DMS153 (cell line): ENCODE data around the gene C5orf47.
A peak's percentile ranks its signal among the peaks of the same experiment; 100 is the strongest.

Experiments
- DNase-seq: peaks from one replicate; lab custom pipeline; 2025; lab: John Stamatoyannopoulos, UW

C5orf47 gene

DNA sequence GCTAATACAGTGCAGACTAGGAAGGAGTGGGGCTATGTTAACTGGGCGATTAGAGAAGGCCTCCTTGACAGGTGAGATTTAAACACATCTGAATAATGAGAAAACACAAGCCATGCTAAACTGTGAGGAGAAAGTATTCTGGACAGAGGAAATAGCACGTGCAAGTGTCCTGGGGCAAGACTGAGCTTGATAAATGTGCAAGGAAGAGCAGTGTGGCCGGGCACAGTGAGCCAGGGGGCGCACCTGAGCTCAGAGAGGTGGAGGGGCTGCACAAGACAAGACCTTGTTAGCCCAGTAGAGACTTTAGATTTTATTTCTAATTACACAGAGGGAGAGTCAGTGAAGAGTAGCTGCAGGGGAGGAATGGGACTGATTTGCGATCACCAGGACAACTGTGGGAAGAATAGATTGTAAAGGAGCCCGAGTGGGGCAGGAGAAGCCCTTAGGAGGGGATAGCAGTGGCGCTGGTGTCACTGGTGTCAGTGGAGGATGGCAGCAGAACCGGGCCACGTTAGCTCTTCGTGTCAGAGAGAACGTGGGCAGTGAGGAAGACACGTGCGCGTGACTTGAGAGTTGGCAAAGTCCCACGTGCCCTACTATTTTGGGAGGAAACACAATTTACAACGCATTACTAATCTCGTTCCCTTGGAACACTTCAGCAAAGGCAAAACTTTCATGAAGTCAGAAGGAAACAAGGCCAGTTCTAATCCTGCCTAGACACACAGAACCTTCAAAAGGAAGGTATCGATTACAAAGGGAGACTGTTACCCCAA lies 17.9 kb upstream of the C5orf47 start:
- no peak for DNase-seq

DNA sequence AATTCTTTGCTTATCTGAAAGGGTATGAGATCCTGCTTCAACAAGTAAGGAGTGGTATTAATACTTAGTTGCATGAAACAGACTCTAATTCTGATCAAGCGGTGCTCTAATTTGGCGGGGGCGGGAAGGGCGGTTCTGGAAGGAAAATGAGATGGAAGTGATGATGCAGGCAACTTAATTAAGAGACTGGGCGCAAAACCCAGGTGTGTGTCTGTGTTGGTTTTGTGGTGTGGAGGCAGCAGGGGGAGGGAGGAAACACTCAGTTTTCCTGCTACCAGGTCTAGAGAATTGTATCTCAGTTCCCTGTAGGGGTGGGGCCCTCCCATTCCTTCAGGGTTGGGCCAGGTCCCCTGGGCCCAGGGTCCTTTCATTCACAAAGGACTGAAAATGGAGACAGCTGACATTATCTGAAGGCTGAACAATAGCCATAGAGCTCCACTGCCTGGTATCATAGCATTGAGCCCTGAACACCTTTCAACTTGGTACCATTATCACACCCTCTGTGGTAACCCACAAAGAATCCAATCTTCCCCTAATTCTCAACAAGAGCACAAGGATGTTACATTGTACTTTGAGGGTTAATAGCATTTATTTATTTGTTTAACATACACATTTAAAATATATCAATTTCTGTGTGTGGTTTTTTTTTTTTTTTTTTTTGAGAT lies 17.2 kb upstream of the C5orf47 start:
- DNase-seq, result no peak

DNA sequence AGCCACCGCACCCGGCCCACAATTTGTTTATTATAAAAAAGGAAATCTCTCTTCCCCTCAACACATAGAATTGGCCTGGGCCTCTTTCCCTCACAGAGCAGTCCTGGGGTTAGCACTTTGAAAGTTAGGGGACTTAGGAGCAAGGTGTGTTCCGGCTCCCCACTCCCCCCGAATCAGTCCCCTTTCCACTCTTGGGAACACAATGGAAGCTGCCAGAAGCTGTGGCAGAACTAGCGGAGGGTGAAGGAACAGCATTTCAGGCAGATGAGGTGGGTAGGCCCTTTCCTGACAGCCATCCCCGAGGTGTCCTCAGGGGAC lies 16.4 kb upstream of the C5orf47 start:
- DNase-seq, result no peak

DNA sequence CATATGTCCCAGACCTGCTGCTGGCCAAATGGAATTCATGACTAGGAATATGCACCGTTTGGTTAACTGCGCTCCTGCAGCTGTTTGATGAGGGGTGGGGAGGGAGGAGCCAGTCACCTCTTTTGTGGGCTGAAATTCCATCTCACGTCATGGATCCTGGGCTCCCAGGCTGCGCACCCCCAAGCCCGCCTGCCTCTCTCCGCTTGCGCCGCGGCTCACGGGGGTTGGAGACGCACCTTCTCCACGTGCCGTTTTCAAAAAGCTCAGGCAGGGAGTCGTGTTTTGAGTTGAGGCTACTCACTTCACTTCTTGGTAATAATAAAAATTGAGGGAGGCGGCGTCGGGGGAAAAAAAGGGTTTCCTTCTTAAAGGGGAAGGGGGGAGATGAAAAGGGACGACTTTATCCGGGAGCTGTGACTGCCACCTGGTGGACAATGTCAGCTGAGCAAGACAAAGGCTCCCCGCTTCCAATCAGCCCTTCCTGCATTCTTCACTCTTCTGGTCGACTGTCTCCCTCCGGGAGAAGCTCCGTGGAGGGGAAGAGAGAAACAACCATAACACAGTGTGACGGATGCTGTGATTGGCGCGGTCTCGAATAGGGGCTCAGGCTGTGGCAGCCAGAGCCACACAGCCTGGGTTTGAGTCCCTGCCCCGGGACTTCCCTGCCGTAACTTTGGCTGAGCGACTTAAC lies 15.9 kb upstream of the C5orf47 start:
- no peak for DNase-seq

DNA sequence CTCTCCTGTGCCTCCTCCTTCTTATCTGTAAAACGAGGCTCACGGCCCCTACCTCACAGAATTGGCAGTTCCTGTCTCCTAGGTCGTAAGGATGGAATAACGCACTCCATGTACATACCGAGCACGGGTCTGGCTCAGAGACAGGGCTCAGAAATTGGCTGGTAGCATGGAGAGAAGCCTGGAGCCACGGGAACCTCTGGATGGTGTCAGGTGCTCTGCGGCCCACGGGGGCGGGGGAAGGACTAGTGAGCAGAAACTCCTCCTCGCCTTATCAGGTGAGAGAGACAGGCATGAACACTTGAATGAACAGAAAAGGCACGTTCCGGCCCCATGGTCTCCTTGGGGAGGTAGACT lies 15.4 kb upstream of the C5orf47 start:
- no peak for DNase-seq

DNA sequence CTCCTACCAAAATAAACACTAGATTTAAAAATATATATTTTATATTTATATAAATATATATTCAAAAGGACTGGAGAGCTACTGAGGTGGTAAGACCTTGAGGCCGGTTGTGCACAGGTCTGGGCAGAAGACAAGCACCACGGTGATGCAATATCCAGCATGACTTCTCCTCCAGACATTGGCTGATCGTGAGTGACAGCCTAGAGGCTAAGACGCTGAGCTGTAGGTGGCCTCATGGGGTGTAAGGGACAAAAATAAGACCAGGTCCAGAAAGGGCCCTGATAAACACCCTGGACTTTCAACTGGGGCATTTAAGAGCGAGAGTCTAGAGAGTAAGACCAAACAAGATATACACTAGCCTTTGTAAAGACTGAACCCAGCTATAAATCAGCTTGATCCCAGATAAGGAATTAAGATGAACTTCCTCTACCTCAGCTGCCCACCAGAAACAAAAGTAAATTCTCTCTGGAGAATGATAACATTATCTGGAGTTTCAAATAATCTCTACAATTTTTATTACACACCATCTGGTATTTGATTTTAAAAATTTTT lies 14.2 kb upstream of the C5orf47 start:
- DNase-seq, result no peak

DNA sequence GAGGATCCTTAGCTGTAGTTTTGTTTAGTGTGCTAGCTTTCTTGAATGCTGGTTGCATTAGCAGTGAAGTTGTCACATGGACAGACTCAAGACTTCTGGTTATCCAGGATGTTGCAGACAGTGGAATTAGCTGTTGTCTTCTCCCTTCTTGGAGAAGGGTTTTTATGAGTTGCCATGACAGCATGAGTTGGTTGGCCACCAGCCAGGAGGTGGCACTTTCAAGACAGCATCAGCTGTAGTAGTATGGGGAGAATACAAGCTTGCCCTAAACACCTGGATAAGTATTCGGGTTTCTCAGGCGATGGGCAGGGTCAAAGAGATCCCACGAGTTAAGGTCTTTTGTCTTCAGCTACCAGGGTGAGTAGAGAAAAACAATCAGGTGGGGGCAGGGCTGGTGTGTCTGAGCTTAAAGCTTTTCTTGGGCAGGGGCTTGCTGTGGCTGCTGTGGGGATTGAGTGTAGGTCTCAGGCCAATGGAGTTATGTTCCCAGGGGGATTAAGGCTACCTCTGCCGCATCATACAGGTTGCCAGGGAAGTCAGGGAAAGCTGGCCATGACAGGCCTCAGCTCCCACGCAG lies 7.7 kb upstream of the C5orf47 start:
- DNase-seq, result no peak

DNA sequence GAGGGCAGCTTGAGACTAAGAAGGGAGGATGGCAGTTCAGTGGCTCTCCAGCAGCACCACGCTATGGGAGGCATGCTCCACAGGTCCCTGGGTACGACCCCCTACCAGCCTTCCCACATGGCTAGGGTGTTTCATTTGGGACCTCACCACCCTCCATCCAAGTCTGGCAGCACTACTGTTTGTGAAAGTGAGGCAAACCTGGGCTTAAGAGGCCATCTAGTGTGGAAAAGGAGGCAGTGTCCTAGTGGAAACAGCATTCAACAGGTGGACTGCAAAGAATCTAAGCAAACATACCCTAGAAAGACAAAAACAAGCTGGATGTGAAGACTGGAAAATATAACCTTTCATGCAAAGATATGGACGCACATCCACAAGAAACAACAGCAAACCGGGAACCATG lies 4.8 kb upstream of the C5orf47 start:
- no peak for DNase-seq

DNA sequence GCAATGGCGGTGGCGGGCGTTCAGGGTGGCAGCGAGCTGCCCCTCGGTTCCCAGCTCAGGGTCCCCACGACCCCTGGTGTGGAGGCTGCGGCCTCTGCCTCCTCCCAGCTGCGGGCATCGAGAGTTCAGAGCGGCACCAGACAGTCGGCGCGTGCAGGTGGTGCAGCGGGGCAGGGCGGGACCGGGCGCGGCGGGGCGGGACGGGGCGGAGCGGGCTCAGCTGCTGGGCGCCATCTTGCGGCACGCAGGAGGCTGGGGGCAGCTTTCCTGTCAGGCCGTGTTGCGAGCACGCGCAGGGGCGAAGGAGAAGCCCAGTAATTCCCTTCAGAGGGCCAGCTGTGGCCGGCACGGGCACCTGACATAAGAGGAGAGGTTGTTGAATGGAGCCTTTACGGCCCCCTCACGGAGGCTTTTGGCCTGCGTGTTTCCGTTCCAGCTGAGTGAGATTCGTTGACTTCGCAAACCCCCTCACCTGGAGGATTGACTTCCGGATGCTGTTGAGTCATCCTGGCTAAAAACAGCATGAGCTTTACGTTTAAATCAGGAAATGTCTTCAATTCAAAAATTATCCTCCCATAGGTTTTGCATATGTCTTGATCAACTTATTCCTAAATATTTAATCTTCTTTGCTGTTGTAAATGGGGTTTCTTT lies 587 bp downstream of the C5orf47 start:
- no peak for DNase-seq

DNA sequence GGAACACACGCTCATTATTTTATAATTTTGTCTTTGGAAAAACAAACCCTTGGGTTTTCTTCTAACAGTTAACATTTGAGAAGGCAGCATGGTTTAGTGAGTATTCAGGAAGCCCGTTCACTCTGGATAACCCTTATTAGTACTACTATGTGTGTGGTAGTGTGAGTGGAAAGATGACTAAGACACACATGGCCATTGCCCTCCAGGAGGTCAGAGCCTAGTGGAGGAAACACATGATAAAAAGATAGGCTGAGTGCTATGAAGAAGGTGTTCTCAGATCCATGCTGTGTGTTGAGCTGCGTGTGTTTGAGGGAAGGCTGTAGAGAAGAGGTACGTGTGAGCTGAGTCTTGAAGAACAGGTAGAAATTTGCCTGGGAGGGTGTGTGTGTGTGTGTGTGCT lies 8.4 kb downstream of the C5orf47 start:
- no peak for DNase-seq

DNA sequence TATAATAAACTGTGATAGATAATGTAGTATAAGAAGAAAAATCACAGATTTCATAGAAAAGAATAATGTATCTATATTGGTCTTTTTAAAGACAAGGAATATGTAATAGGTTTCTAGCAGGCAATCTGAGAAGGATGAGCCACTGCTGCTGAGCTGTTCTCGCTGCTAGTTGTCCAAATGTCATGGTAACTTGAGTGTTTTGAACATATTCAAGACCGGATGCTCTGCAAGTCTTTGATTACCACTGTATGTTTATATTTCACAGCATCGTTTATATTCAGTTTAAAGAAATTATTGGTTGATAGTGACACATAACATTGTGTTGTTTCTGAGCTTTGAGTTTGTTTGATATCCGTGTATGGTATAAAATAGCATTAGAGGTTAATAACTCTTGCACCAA lies 9.6 kb downstream of the C5orf47 start:
- DNase-seq, result no peak

DNA sequence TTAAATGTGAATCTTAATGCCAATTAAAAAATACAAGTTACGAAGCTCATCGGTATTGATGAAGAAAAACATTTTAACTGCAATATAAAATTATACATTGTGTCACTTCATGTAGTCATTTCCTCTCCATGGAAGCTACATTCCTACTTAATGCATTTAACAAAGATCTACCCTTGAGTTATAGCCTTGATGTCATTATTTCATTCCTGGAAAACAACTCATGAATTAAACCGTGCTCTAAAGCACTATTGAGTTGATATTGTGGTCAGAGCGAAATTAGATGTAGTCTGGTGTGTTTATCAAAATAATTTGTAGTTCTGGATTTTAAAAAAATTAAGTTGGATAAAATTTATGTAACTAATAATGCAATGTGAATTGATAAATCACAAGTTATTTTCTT lies 11.1 kb downstream of the C5orf47 start:
- no peak for DNase-seq

DNA sequence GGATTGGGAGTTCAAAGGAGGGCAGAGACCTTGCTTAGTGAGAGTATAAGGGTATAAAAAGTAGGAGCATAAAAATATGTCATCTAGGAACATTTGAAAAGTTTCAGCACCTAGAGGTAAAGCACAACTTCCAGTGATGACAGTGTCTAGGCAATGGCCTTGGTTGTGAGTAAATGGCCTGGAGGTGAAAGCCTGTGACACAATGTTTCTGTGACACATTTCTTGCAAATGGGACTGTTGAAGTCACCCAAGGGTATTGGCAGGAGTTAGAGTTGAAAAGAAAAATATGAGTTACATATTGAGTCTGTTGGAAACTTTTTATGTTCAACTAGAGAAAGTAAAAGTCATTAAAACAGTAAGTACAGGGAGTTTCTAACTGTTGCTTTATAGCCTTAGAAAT lies 14.8 kb downstream of the C5orf47 start:
- no peak for DNase-seq

DNA sequence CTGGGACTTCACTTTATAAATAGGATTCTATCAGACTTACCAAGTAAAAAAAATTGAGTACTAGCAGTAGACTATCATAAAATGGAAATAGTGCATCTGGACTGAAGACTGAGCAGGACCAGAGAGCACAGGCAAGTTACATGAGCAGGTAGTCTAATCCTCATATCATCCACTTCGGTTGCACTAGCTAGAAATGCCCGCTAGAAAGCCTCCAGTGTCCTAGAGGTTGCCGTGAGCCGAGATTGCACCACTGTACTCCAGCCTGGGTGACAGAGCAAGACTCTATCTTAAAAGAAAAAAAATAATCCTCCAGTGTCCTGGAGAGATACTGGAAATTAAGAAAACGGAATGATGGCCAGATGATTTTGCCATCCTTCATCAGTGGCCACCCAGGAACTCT lies 20.0 kb downstream of the C5orf47 start:
- no peak for DNase-seq

DNA sequence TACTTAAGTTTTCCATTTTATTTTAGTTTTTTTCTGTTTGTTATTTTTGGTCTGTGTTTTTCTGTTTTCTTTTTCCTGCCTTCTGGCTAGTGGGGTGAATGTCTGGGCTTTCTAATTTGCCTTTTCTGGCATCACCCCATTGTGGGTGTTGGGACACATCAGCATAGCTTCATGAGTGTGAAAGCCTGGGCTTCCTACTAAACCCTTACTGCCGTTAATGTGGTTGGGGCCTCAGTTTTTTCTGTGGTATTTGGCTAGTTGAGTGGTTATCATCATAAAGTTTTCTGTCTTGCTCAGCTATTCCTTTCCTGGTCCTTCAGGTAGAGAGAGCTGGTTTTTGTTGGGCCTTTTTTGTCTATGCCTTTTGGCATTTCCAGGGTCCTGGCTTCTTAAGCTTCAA lies 21.4 kb downstream of the C5orf47 start:
- DNase-seq, result no peak

DNA sequence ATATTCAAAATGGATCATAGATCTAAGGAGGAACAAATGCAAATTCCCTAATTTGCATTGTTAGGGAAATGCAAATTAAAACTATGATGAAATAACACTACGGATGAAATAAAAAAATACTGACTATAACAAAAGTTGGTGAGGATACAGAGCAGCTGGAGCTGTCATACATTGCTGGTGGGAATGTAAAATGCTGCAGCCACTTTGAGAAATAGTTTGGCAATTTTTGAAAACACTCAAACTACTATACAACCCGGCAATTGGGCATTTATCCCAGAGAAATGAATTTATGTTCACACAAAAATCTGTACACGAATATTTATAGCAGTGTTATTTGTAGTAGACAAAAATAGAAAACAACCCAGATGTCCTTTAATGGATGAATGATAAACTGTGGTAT lies 22.5 kb downstream of the C5orf47 start:
- DNase-seq, result no peak

DNA sequence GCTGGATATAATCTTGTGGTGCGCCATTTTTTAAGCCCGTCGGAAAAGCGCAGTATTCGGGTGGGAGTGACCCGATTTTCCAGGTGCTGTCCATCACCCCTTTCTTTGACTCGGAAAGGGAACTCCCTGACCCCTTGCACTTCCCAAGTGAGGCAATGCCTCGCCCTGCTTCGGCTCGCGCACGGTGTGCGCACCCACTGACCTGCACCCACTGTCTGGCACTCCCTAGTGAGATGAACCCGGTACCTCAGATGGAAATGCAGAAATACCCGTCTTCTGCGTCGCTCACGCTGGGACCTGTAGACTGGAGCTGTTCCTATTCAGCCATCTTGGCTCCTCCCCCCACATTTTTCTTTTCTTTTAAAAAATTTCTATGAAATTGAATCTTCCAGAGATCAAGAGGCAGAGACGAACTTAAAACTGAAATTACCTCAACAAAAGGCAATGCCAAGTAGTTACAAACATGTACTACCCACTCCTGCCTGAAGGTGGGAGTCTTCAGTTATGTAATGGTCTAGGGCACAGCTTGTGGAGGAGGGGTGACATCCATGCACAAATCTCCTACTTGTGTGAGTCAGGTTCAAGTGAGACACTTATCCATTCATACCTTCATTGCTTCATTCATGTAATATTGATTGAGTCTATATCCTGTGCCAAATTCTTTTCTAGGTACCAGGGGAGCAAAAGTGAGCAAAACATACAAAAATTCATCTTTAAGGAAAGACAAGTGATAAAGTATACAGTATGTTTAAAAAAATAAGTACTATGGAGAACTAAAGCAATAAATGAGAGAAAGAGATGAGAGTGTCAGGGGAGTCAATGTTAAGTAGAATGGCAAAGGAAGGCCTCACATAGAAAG lies 31.3 kb downstream of the C5orf47 start:
- DNase-seq, result peak; percentile 49

DNA sequence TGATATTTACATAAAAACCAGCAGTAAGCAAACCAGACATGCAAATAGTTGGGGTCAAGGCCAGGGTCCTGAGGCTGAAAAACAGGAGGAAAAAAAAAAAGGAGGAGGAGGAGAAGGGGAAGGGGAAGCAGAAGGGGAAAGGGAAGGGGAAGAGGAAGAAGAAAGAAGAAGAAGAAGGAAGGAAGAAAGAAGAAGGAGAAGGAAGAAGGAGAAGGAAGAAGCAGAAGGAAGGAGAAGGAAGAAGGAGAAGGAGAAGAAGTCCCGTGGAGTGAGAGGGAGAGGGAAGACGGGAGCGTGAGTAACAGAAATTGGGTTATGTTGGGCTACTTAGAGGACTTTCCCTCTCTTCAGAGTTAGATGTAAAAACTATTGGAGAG lies 31.9 kb downstream of the C5orf47 start:
- DNase-seq, result no peak

DNA sequence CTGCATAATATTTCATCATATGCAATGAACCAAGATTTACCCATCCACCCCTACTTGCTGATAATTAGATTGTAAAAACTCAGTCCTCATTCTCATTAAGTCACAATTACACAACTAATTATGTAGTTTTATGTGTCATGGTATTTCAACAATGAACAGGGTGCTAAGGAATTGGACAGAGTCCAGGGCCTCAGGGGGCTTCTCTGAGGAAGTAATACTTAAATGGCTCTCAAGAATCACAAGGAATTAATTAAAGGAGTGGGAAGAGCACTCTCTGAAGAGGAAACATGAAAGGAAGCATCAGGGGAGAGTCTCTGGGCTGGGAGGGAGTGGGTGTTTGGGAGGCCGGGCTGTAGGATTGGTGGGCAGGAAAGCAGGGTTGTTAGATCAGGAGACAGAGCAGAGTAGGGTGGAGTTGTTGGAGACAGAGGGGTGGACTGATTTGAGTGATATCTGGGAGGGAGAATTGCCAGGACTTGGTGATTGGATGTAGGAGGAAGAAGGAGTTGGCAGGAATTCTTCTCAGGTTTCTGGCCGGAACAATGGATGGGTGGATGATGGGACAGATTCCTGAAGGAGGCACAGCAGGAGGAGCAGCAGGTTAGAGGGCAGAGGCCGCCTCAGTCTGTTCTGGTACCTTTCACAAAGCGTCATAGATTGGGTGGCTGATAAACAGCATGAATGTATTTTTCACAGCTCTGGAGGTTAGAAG lies 33.6 kb downstream of the C5orf47 start:
- no peak for DNase-seq

DNA sequence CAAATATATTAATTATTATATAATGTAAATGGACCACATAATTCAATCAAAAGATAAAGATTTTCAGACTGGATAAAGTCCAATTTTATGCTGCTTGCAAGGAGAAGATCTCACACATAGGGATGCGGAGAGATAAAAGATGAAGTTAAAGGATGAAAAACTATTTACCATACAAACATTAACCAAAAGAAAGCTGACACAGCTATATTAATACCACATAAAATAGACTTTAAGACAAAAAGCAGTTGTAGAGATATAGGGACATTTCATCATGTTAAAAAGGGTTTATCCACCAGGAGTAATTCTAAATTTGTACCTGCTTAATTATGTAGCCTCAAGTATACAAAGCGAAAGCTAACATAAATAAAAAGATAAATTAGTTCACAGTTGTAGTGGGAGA lies 41.3 kb downstream of the C5orf47 start:
- no peak for DNase-seq
